Upper lobe of right lung (tissue), 1 donor: ENCODE measurements around the gene TBX21. TPM values are rescaled to one million over a fixed set of nuclear protein-coding genes. Genes with fewer than 3 reads are reported as not detected.

Experiments used
- ATAC-seq: fragments of 200-7000 bp; cut with Tn5 transposase; one replicate; pipeline ENCODE4 v1.9.1; 2020; ENCODE audit warnings: mild to moderate bottlenecking, moderate library complexity
- DNase-seq: peaks from one replicate; pipeline ENCODE4 v3.0.0-alpha.2; 2020
- H3K27ac ChIP-seq: fragments of 200-600 bp; one replicate; pipeline ENCODE4 v1.8.0; 2022
- H3K27me3 ChIP-seq: fragments of 200-600 bp; one replicate; pipeline ENCODE4 v1.8.0; 2022; ENCODE audit warnings: mild to moderate bottlenecking
- H3K36me3 ChIP-seq: fragments of 200-600 bp; one replicate; pipeline ENCODE4 v1.8.0; 2022
- H3K4me1 ChIP-seq: fragments of 200-600 bp; one replicate; pipeline ENCODE4 v1.8.0; 2022
- H3K4me3 ChIP-seq: fragments of 200-600 bp; one replicate; pipeline ENCODE4 v1.8.0; 2022; ENCODE audit warnings: mild to moderate bottlenecking
- H3K9me3 ChIP-seq: fragments of 200-600 bp; one replicate; pipeline ENCODE4 v1.8.0; 2022
- intact Hi-C: fragments of 100-400 bp; cut with DNase I; formaldehyde crosslinking; loops from one replicate; pipeline ENCODE4 v1.11.0; 2022
- total RNA-seq: library from RNA; stranded (reverse); fragmentation: NEBNext Ultra II Directional; extraction: Animal tissue kit (Norgen Biotek cat#: 25700); gene quantifications from one replicate; pipeline ENCODE4 v1.2.1, GENCODE V29; 2021
- TF ChIP-seq, protein P1 (sequence below): fragments of 200-600 bp; IDR thresholded peaks from one replicate; pipeline ENCODE4 v1.8.0; 2022; ENCODE audit warnings: antibody characterized with exemption
- donor health status: DM: no; HTN: yes; CAD: no; lungs with severe emphysema.

The TBX21 gene
- total RNA-seq, 1 donor from 2014 or later, result 3.9 TPM

DNA sequence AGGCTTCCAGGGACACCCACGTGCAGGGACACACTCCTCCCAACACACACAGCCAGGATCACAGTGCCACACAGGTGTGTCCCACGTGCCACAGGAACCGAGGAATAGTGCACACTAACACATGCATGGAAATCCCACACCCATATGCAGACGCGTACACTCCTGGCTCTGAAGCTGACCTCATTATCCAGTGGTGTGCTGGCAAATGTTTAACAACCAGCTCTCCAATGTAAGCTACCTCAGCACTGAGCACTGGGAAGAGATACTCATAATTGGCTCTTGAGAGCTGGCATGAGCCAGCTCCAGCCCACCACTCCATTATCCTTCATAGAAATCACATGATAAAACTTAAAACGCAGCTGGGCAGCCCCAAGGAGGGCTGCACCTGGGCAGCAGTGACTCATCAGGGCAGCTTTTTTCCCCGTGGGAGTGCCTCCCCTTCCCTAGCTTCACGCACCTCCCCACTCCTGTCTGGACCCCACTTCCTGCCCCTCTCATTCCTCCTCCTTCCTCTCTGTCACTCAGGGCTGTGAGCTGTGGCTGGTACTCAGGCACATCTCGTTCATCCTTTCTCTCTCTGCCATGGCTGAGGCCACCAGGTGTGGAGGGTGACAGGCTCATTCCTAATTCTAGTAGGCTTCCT, 14.9 kb upstream of the TBX21 start:
- no peak overlapping the region for H3K27ac ChIP-seq
- H3K4me1 ChIP-seq, result peaks cover 8% of the 10 kb centered on the region
- TF ChIP-seq, protein P1, sequence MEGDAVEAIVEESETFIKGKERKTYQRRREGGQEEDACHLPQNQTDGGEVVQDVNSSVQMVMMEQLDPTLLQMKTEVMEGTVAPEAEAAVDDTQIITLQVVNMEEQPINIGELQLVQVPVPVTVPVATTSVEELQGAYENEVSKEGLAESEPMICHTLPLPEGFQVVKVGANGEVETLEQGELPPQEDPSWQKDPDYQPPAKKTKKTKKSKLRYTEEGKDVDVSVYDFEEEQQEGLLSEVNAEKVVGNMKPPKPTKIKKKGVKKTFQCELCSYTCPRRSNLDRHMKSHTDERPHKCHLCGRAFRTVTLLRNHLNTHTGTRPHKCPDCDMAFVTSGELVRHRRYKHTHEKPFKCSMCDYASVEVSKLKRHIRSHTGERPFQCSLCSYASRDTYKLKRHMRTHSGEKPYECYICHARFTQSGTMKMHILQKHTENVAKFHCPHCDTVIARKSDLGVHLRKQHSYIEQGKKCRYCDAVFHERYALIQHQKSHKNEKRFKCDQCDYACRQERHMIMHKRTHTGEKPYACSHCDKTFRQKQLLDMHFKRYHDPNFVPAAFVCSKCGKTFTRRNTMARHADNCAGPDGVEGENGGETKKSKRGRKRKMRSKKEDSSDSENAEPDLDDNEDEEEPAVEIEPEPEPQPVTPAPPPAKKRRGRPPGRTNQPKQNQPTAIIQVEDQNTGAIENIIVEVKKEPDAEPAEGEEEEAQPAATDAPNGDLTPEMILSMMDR, result no peak
- no peaks in the 10 kb centered on the region for H3K36me3 ChIP-seq
- no peak for DNase-seq
- peak; percentile 5 for ATAC-seq
- H3K9me3 ChIP-seq, result no peaks in the 10 kb centered on the region
- H3K27me3 ChIP-seq, result peaks cover 35% of the 10 kb centered on the region
- intact Hi-C loops, result no loop called here
- H3K4me3 ChIP-seq, result no peak overlapping the region

DNA sequence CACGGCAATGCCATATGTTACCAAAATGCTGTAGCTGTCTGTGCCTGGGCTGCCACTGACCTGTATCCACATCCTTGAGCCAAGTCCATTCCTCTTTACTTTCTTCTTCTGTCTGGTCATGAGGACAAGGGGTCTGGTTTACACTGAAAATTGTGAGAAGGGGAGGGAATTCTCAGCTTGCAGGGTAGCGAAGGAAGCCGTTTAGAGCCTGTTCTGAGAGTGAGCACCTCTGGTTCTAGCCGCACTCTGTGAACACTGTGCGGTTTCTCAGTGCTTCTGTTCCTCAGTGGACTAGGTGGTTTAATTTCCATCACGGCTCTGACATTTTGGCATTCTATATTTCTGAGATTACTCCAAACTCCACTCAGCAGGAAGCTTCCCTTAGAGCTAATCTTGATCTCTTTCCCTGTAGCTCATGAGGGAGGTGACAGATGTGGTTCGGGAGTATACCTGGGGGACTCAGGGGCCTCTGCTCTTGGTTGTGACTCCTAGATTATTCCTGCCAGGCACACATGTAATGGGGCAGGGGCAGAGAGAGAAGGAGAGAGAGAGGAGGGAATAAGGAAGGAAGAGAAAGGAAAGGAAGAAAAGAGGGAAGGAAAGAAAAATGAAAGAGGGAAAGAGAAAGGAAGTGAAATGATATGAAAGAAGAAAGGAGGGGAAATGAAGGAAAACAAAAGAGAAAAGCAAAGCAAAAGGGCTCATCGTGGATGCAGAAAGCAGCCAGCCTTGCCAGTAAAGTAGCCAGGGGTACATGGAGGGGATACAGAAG, 14.2 kb upstream of the TBX21 start:
- no peak overlapping the region for H3K27ac ChIP-seq

DNA sequence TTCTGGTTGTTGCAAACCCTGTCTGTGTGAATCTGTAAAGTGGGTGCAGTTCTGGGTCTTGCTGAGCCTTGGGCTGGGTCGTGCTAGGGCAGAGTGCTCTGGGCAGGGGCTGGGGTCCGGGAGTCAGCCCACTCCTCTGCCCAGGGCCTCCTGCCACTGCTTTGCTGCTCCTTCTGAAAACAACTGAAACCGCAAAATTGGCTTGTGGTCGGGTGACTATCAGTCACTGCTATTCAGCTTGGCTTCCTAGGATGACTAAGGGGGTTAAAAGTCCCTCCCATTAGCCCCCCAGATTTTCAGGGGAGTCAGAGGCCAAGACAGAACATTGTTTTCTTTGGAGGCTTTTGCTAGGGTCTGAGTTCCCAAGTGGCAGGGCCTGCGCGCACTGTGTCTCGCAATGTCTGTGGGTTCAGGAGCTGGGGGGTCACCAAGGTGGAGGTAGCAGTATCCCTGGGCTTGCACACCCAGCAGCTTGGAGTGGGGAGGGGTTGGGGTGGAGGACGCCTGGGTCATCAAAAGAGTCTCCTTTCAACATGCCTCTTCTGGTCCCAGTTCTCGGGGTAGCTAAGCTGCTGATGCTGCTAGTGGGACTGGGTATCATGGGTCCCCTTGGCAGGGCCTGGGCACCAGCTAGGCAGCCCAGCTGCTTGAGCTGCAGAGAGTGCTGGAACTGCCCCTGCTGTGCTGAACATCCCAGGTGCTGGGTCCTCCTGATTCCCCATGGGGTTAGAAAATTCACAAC, 13.5 kb upstream of the TBX21 start:
- no peak for ATAC-seq
- peaks cover 48% of the 10 kb centered on the region for H3K27me3 ChIP-seq

More for the DNA sequence above, 14.2 kb upstream of the TBX21 start:
- H3K4me3 ChIP-seq, result no peak overlapping the region
- H3K9me3 ChIP-seq, result no peaks in the 10 kb centered on the region
- DNase-seq, result no peak
- peaks cover 43% of the 10 kb centered on the region for H3K27me3 ChIP-seq
- intact Hi-C loops, result no loop called here
- H3K36me3 ChIP-seq, result no peaks in the 10 kb centered on the region
- ATAC-seq, result no peak
- TF ChIP-seq, protein P1, result no peak
- peaks cover 8% of the 10 kb centered on the region for H3K4me1 ChIP-seq

DNA sequence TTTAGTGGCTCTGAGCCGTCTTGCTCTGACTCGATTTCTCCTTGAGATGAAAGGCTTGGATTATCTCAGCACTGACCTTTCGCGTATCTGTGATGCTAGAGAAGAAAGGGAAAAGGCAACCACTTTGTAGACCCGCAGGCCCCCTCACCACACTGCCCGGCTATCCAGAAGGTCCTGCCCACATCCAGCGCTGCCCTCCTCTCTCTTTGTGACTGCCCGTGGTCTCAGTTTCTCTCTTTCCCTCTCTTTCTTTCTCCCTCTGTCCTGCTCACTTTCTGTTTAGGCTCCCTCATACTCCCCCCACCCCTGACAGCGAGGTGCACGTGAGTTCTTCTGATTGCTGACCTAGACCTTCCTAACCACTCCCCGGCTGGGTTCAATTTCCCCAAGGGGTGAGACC, 12.8 kb upstream of the TBX21 start:
- TF ChIP-seq, protein P1, result no peak
- peaks cover 54% of the 10 kb centered on the region for H3K27me3 ChIP-seq
- H3K9me3 ChIP-seq, result no peaks in the 10 kb centered on the region
- no peak overlapping the region for H3K27ac ChIP-seq
- intact Hi-C loops, result no loop called here
- H3K4me1 ChIP-seq, result peaks cover 8% of the 10 kb centered on the region
- H3K36me3 ChIP-seq, result no peaks in the 10 kb centered on the region
- H3K4me3 ChIP-seq, result no peak overlapping the region
- no peak for ATAC-seq
- no peak for DNase-seq

More for the DNA sequence above, 13.5 kb upstream of the TBX21 start:
- H3K4me3 ChIP-seq, result no peak overlapping the region
- H3K9me3 ChIP-seq, result no peaks in the 10 kb centered on the region
- H3K4me1 ChIP-seq, result peaks cover 8% of the 10 kb centered on the region
- H3K27ac ChIP-seq, result no peak overlapping the region
- TF ChIP-seq, protein P1, result no peak
- intact Hi-C loops, result no loop called here
- no peaks in the 10 kb centered on the region for H3K36me3 ChIP-seq
- DNase-seq, result no peak

DNA sequence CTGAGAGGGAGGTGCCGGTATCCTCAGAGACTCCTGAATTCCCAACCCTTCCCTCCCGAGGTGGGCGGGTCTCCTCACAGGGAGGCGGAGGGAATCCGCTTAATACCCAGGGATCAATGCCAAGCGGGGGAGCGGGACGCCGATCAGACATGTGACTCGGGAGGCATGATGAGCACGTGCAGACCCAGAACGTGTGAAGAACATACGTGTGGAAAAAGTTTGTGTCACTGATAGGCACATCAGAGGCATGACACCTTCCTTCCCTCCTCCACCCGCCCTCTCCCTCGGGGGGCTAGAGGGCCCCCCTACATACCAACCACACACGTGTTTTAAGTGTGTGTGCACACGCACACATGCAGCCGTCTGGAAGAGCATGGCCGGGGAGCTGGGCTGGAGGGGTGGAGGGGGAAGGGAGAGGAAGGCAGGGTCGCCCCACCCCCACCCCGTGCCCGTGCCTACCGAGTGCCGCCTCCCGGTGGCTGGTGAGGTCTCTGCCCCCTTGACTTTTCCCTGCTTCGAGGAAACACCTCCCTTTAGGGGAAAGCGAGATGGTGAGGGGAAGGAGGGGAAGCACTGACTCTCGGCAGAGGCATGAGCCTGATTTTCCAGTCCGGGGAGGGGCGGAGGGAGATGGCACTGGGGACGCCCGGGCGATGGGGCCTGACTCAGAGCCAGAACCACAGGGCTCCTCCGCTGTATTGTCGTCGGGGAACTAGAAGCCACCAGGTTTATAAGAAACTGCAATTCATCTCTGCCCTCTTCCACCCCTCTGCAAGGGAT, 12.1 kb upstream of the TBX21 start:
- Histone ChIP-seq H3K4me1 (peaks cover 8% of the 10 kb centered on the region), H3K36me3 (no peaks in the 10 kb centered on the region), H3K9me3 (no peaks in the 10 kb centered on the region), H3K27me3 (peaks cover 59% of the 10 kb centered on the region), H3K27ac (no peak overlapping the region), H3K4me3 (no peak overlapping the region)
- intact Hi-C loops, result no loop called here
- DNase-seq (no peak), ATAC-seq (peak; percentile 6)
- TF ChIP-seq, protein P1, result no peak
